GM12874 (cell line): ENCODE data around the gene ITGA4.

Experiments used
- TF ChIP-seq, protein P1 (sequence below): IDR thresholded peaks from 2 replicates; pipeline ENCODE4 v1.5.1; 2011; ENCODE audit warnings: low read depth, mild to moderate bottlenecking, control low read depth, low read length, moderate library complexity; ENCODE audit not compliant: insufficient read depth

ITGA4 gene

DNA sequence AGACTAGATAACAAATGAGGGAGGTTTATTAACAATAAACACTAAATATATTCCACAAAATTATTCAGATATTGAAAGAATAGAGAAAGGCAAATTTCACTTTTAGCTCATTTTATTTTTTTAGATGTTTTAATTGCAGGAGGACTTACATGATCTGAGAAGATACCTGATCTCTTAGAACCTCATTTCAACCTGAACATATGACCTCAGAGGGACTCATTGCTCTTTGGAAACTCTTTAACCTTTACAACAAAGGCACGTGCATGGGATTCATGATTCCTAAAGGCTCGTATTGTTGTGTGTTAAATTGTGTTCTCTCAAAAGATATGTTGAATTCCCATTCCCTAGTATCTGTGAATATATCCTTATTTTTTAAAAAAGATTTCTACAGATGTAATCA lies 35.7 kb upstream of the ITGA4 start:
- TF ChIP-seq, protein P1, sequence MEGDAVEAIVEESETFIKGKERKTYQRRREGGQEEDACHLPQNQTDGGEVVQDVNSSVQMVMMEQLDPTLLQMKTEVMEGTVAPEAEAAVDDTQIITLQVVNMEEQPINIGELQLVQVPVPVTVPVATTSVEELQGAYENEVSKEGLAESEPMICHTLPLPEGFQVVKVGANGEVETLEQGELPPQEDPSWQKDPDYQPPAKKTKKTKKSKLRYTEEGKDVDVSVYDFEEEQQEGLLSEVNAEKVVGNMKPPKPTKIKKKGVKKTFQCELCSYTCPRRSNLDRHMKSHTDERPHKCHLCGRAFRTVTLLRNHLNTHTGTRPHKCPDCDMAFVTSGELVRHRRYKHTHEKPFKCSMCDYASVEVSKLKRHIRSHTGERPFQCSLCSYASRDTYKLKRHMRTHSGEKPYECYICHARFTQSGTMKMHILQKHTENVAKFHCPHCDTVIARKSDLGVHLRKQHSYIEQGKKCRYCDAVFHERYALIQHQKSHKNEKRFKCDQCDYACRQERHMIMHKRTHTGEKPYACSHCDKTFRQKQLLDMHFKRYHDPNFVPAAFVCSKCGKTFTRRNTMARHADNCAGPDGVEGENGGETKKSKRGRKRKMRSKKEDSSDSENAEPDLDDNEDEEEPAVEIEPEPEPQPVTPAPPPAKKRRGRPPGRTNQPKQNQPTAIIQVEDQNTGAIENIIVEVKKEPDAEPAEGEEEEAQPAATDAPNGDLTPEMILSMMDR: no peak

DNA sequence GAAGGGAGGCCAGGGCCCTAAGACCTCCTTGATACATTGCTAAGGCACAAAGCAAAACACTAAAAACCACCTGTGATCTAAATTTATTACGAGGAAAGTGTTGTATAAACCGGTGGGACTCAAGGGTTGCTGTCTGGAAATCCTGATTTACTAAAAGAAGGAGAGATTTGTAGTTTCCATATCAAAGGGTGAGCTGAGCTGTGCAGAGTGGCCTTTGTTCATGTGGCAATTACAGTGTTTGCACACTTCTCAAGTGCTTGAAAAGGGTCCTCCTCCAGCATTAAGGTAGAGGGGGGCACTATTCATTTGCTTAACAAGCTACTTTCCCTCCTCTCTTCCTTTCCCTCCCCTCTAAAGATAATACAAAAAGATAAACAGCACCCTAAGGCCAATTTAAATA lies 30.5 kb upstream of the ITGA4 start:
- TF ChIP-seq, protein P1: no peak

DNA sequence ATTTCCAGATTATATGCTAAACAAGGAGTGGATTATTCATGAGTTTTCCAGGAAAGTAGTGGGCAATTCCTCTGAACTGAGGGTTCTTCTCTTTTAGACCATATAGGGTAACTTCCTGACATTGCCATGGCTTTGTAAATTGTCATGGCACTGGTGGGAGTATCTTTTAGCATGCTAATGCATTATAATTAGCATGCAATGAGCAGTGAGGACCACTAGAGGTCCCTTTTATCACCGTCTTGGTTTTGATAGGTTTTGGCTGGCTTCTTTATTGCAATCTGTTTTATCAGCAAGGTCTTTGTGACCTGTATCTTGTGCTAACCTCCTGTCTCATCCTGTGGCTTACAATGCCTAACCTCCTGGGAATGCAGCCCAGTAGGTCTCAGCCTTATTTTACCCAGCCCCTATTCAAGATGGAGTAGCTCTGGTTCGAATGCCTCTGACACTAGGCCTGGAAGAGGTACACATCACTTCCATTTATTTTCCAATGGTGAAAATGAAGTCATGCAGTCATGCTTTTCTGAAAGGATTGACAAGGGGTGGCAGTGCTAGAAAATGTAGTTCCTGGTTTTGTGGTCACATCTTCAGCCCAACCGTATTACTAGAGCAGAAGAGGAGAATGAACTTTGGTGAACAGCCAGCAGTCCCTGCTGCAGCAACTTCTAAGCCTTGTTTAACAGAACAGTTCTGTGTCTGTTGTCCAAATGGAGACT lies 26.6 kb upstream of the ITGA4 start:
- TF ChIP-seq, protein P1: peak; percentile 45; the same call in 1 of the 2 replicates

DNA sequence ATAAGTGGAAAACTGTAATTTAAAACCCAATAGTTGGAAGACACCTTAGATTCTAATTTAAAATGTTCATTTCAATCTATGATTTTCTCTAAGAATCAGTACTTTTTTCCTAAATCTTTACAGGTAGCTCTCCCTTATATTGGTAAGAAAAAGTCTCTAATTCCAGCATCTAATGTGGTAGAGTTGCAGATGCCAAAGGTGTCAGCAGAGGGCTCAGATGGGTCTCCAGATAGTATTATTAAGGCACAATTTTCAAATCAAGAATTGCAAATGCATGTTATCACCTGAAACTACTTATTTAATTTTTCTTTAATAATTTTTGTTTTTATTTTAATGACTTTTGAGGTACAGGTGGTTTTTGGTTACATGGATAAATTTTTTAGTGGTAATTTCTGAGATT lies 25.5 kb upstream of the ITGA4 start:
- TF ChIP-seq, protein P1: no peak

DNA sequence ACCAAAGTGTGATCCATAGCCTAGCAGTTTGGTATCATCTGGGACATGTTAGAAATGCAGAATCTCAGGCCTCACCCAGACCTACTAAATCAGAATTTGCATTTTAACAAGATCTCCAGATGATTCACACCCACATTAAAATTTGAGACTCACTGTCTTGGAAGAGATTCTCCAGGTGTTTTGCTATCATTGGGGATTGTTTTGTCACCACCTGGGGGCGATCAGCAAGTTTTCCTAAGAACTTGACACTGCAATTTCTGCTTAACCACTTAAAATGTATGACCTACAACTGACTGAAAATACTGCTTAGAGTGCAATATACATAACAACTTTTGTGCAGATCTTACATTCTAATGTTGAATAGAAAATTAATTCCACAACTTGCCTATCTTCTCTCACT lies 18.9 kb upstream of the ITGA4 start:
- TF ChIP-seq, protein P1: no peak

DNA sequence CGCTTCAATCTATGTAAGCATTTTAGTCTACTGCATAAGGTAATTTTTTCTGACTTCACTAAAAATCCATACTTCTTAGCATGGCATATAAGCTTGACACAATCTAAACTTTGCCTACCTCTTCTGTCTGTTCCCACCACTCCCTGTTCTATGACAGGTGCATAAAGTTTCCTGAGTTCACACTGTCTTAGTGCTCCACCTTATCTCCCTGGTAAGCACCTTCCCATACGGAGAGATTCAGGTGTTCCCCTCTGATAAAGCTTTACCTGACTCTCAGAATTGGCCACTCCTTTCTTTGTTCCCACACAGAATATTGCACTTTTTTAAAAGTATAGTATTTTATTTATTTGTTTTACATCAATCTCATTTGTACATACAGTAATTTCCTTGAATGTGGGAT lies 16.8 kb upstream of the ITGA4 start:
- TF ChIP-seq, protein P1: no peak

DNA sequence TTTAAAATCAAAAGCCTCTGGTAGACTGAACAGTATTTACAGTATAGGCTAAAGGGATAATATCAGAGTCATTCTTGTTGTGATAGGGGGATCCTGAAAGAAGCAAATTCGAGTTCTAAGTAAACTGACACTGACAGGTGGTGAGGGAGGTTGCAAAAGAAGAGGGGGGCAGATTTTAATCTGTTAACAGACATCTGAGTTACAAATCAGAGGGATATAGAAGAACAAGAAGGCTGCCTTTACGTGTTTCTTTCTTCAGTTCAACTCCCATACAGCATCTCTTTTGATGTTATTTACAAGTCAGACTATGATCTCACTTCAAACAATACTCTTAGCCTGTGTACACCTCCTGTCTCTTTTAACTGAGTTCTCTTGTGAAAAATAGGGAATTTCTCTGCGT lies 16.3 kb upstream of the ITGA4 start:
- TF ChIP-seq, protein P1: no peak
